Endothelial cell of umbilical vein (primary cell): ENCODE results near the gene CD84. TPM values are rescaled to one million over a fixed set of nuclear protein-coding genes. Genes with fewer than 3 reads are reported as not detected.

Source experiments
- BruUV-seq: library from RNA; stranded (reverse); fragments of 400-500 nt; replicated peaks from 2 replicates; lab custom pipeline; 2021; lab: Mats Ljungman, UMichigan
- CTCF ChIA-PET: fragments of 300-600, 350-600 bp; sonication (Branson Sonifier 250); formaldehyde crosslinking; loops from one replicate; lab custom pipeline; 2021; ENCODE audit warnings: antibody characterized with exemption, inconsistent platforms; lab: Charles Lee
- POLR2A ChIA-PET: fragments of 300-600, 350-600 bp; sonication (Branson Sonifier 250); formaldehyde crosslinking; loops from one replicate; lab custom pipeline; 2021; ENCODE audit warnings: antibody characterized with exemption, inconsistent platforms; lab: Charles Lee
- DNase-seq: peaks from one replicate; pipeline ENCODE4 v3.0.0-alpha.2; 2011; ENCODE audit warnings: low read depth, low spot score
- FAIRE-seq: peaks from 2 replicates; lab custom pipeline; 2011; peaks lifted over from hg19 to GRCh38; lab: Jason Lieb, UNC
- H2AFZ ChIP-seq: 2 replicates; pipeline ENCODE4 v1.6.0; 2012; ENCODE audit warnings: low read depth, low read length, control low read depth, inconsistent platforms
- H3K27ac ChIP-seq: 2 replicates; pipeline ENCODE4 v1.5.1; 2011; ENCODE audit warnings: low read depth, mild to moderate bottlenecking, control low read depth, low read length, moderate library complexity; ENCODE audit not compliant: insufficient read depth
- H3K27me3 ChIP-seq, 2 experiments: 2 replicates each; pipeline versions ENCODE4 v1.6.0 to v1.6.1; 2011; ENCODE audit warnings: low read length in 2 of 2, mixed read lengths in 1 of 2; ENCODE audit not compliant: control insufficient read depth in 2 of 2, insufficient read depth in 2 of 2
- H3K36me3 ChIP-seq, 2 experiments: 2 replicates in 1 of 2; 3 replicates in 1 of 2; pipeline ENCODE4 v1.5.1; 2011; ENCODE audit warnings: low read length in 2 of 2, mild to moderate bottlenecking in 1 of 2, moderate library complexity in 1 of 2; ENCODE audit not compliant: control insufficient read depth in 2 of 2, insufficient read depth in 2 of 2; ENCODE audit errors: extremely low read depth in 1 of 2
- H3K4me1 ChIP-seq: 3 replicates; pipeline ENCODE4 v1.5.1; 2011; ENCODE audit warnings: mild to moderate bottlenecking, low read length; ENCODE audit not compliant: control insufficient read depth, insufficient read depth; ENCODE audit errors: extremely low read depth
- H3K4me2 ChIP-seq: 2 replicates; pipeline ENCODE4 v1.6.1; 2011; ENCODE audit warnings: low read length, control low read depth, mixed read lengths; ENCODE audit not compliant: insufficient read depth
- H3K4me3 ChIP-seq, 3 experiments: fragments of 200-600 bp in 1 of 3; sonication (generic), shearing (Covaris generic) in 1 of 3; replicated peaks in 1 of 3; 2 replicates each; pipeline ENCODE4 v1.5.1; 2011 to 2016; ENCODE audit warnings: control low read depth in 3 of 3, low read length in 3 of 3, mild to moderate bottlenecking in 2 of 3, inconsistent platforms in 1 of 3, low read depth in 1 of 3, moderate library complexity in 1 of 3; ENCODE audit not compliant: insufficient read depth in 1 of 3
- H3K79me2 ChIP-seq: 2 replicates; pipeline ENCODE4 v1.6.0; 2012; ENCODE audit warnings: low read length, inconsistent platforms; ENCODE audit not compliant: control insufficient read depth, insufficient read depth
- H3K9ac ChIP-seq: replicated peaks from 2 replicates; pipeline ENCODE3; 2011; ENCODE audit warnings: low read length, control low read depth; ENCODE audit not compliant: insufficient read depth; ENCODE audit errors: extremely low read depth
- H3K9me1 ChIP-seq: replicated peaks from 3 replicates; pipeline ENCODE4 v1.6.0; 2011; ENCODE audit warnings: mild to moderate bottlenecking, low read length; ENCODE audit not compliant: control insufficient read depth, insufficient read depth; ENCODE audit errors: extremely low read depth
- H3K9me3 ChIP-seq: replicated peaks from 2 replicates; pipeline ENCODE4 v1.5.1; 2012; ENCODE audit warnings: low read length, inconsistent platforms; ENCODE audit not compliant: control insufficient read depth, insufficient read depth
- H4K20me1 ChIP-seq: replicated peaks from 2 replicates; pipeline ENCODE3; 2011; ENCODE audit warnings: mild to moderate bottlenecking, low read length; ENCODE audit not compliant: control insufficient read depth, insufficient read depth; ENCODE audit errors: extremely low read depth
- CTCF ChIP-seq, 2 donors: IDR thresholded peaks; 1 replicate in 1 of 2; 2 replicates in 1 of 2; pipeline ENCODE4 v1.5.1; 2011; ENCODE audit warnings: low read length in 2 of 2, mild to moderate bottlenecking in 2 of 2, moderate library complexity in 2 of 2, control low read depth in 1 of 2, inconsistent platforms in 1 of 2, low read depth in 1 of 2; ENCODE audit not compliant: insufficient read depth in 1 of 2; ENCODE audit errors: extremely low read depth in 1 of 2
- EZH2 ChIP-seq: IDR thresholded peaks from 2 replicates; pipeline ENCODE4 v1.6.1; 2012; ENCODE audit warnings: borderline replicate concordance, low read depth, mild to moderate bottlenecking, moderate library complexity, low read length, inconsistent platforms; ENCODE audit not compliant: severe bottlenecking
- FOS ChIP-seq: IDR thresholded peaks from 2 replicates; pipeline ENCODE4 v1.6.1; 2011; ENCODE audit warnings: mild to moderate bottlenecking, low read length, moderate library complexity, borderline replicate concordance; ENCODE audit not compliant: insufficient read depth
- GATA2 ChIP-seq: IDR thresholded peaks from 2 replicates; pipeline ENCODE4 v1.7.0; 2011; ENCODE audit warnings: low read depth, mild to moderate bottlenecking, moderate library complexity, mixed read lengths, low read length; ENCODE audit not compliant: insufficient read length, insufficient read depth
- JUN ChIP-seq: IDR thresholded peaks from 2 replicates; pipeline ENCODE4 v1.6.1; 2011; ENCODE audit warnings: borderline replicate concordance, low read depth; ENCODE audit not compliant: insufficient read length, insufficient read depth
- MAX ChIP-seq: IDR thresholded peaks from 2 replicates; pipeline ENCODE4 v1.6.1; 2011; ENCODE audit not compliant: insufficient read depth, insufficient read length
- MYC ChIP-seq: IDR thresholded peaks from one replicate; pipeline ENCODE4 v1.6.1; 2011; ENCODE audit warnings: mild to moderate bottlenecking, low read depth, low read length
- POLR2A ChIP-seq: IDR thresholded peaks from 2 replicates; pipeline ENCODE4 v1.6.1; 2012; ENCODE audit warnings: low read depth, mild to moderate bottlenecking, control low read depth, low read length
- POLR2AphosphoS5 ChIP-seq: IDR thresholded peaks from 2 replicates; pipeline ENCODE4 v1.6.1; 2012; ENCODE audit warnings: low read depth, mild to moderate bottlenecking, control low read depth, low read length, moderate library complexity; ENCODE audit not compliant: insufficient read depth
- dilution Hi-C: fragments of 300-500 bp; cut with MboI; formaldehyde crosslinking; loops from one replicate; pipeline ENCODE4 v1.15.0; 2019; ENCODE audit warnings: low sequenced_read_pairs; ENCODE audit not compliant: extremely low pct_ligation_motif_present
- intact Hi-C: fragments of 100-400 bp; cut with micrococcal nuclease; formaldehyde crosslinking; loops from one replicate; pipeline ENCODE4 v1.10.0; 2022
- polyA plus RNA-seq, 4 experiments: library from polyadenylated mRNA; depleted of rRNA in 3 of 4; stranded (reverse) in 3 of 4; unstranded in 1 of 4; fragments of >200 nt; gene quantifications; 2 replicates each; pipeline versions ENCODE4 v1.2.1 to v1.2.3, GENCODE V29; 2011 to 2012; ENCODE audit warnings: missing spikeins in 1 of 4
- total RNA-seq: library from RNA; stranded (reverse); gene quantifications from 2 replicates; pipeline ENCODE4 v1.2.3, GENCODE V29; 2021

The CD84 gene
- total and polyA plus RNA-seq, 2 donors (not counting 3 experiments of a cell fraction or from before 2014, with no cell fraction given) = not detected

GRCh38 chr1:160618327-160618726, 39.0 kb upstream of the CD84 start:
- TF ChIP-seq GATA2 (no peak), CTCF (IDR thresholded peaks at IDR 0.05; ENCODE audit: extremely low read depth in 1 of 2, insufficient read depth in 1 of 2, low read depth in 1 of 2, low read length in 2 of 2) (no peak), EZH2 (no peak), MYC (no peak), FOS (no peak)
- FAIRE-seq = no peak
- H3K36me3 ChIP-seq = no peaks in the 10 kb centered on the region
- intact Hi-C loops = no loop called here
- H2AFZ ChIP-seq = no peak overlapping the region
- POLR2A ChIA-PET = no interaction called here
- no TSS peak for BruUV-seq
- CTCF ChIA-PET = interaction anchor here (1.3 to 1.4 kb wide), 3 partner anchors 13 to 190 kb away, joined by 3 to 6 read pairs (median 3); no protein-coding TSS in a partner anchor
- no peaks in the 10 kb centered on the region for H3K9me1 ChIP-seq
- no peak for DNase-seq
- H3K79me2 ChIP-seq = no peaks in the 10 kb centered on the region
- no peak overlapping the region for H3K9ac ChIP-seq
- H3K4me3 ChIP-seq = no peak overlapping the region
- H3K27ac ChIP-seq = no peak overlapping the region
- H4K20me1 ChIP-seq = no peaks in the 10 kb centered on the region
- H3K4me2 ChIP-seq = no peak overlapping the region
- H3K4me1 ChIP-seq = no peaks in the 10 kb centered on the region
- no peaks in the 10 kb centered on the region for H3K9me3 ChIP-seq
- dilution Hi-C loops = no loop called here
- H3K27me3 ChIP-seq = peaks cover 0 to 4% of the 10 kb centered on the region in 2 experiments

- dilution Hi-C loops (no loop called here), intact Hi-C loops (no loop called here)
- no peaks in the 10 kb centered on the region for H3K79me2 ChIP-seq
- H3K36me3 ChIP-seq = no peaks in the 10 kb centered on the region
- ChIA-PET POLR2A (no interaction called here), CTCF (no interaction called here)
- BruUV-seq = no TSS peak
- H3K27me3 ChIP-seq = peaks cover 0 to 6% of the 10 kb centered on the region in 2 experiments
- H3K9me1 ChIP-seq = no peaks in the 10 kb centered on the region
- no peaks in the 10 kb centered on the region for H4K20me1 ChIP-seq
- H3K9ac ChIP-seq = no peak overlapping the region
- FAIRE-seq (no peak), DNase-seq (no peak)
- no peaks in the 10 kb centered on the region for H3K9me3 ChIP-seq
- no peak overlapping the region for H3K27ac ChIP-seq
- TF ChIP-seq JUN (no peak), MYC (no peak), POLR2A (no peak), GATA2 (no peak), CTCF (IDR thresholded peaks at IDR 0.05; ENCODE audit: extremely low read depth in 1 of 2, insufficient read depth in 1 of 2, low read depth in 1 of 2, low read length in 2 of 2) (no peak), EZH2 (no peak), FOS (no peak), POLR2AphosphoS5 (no peak), MAX (no peak)
- H3K4me2 ChIP-seq = no peak overlapping the region
- no peak overlapping the region for H2AFZ ChIP-seq
- H3K4me3 ChIP-seq = no peak overlapping the region
- H3K4me1 ChIP-seq = no peaks in the 10 kb centered on the region
These were observed 36.4 kb upstream of the CD84 start for GRCh38 chr1:160615660-160616059.
